ENCODE measurements around the gene CD109. TPM values are rescaled to one million over a fixed set of nuclear protein-coding genes. Genes with fewer than 3 reads are reported as not detected.

Gene CD109
- polyA plus RNA-seq, 1 donor from 2014 or later, result 0.07 TPM

DNA sequence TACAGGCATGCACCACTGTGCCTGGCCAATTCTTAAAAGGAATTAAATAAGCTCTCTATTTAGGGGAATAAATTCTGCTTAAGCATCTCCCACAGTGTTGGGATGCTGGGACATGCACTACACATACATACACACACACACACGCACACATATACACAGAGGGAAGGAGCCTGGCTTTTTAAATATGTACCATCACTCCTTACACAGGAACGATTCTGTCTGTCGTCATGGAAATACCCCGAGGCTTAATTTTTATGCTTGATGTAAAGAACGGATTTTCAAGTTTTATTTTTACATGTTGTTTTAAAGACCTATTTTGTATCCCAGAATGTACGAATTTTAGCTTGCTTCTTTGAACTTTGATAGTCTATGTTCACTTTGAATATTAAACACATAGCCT, 95.3 kb downstream of the CD109 start:
- H3K4me3 ChIP-seq (ENCODE audit: low read length), result no peak overlapping the region
- no peak for TF ChIP-seq MXI1 (conservative IDR thresholded peaks at IDR 0.05; ENCODE audit: poor library complexity, severe bottlenecking)
- no peak for TF ChIP-seq POLR2AphosphoS5 (IDR thresholded peaks at IDR 0.05)
- no peak for TF ChIP-seq RAD21 (conservative IDR thresholded peaks at IDR 0.05)
- TF ChIP-seq, protein P1, sequence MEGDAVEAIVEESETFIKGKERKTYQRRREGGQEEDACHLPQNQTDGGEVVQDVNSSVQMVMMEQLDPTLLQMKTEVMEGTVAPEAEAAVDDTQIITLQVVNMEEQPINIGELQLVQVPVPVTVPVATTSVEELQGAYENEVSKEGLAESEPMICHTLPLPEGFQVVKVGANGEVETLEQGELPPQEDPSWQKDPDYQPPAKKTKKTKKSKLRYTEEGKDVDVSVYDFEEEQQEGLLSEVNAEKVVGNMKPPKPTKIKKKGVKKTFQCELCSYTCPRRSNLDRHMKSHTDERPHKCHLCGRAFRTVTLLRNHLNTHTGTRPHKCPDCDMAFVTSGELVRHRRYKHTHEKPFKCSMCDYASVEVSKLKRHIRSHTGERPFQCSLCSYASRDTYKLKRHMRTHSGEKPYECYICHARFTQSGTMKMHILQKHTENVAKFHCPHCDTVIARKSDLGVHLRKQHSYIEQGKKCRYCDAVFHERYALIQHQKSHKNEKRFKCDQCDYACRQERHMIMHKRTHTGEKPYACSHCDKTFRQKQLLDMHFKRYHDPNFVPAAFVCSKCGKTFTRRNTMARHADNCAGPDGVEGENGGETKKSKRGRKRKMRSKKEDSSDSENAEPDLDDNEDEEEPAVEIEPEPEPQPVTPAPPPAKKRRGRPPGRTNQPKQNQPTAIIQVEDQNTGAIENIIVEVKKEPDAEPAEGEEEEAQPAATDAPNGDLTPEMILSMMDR (IDR thresholded peaks at IDR 0.05; ENCODE audit: poor library complexity, severe bottlenecking), result no peak
- TF ChIP-seq, protein P2, sequence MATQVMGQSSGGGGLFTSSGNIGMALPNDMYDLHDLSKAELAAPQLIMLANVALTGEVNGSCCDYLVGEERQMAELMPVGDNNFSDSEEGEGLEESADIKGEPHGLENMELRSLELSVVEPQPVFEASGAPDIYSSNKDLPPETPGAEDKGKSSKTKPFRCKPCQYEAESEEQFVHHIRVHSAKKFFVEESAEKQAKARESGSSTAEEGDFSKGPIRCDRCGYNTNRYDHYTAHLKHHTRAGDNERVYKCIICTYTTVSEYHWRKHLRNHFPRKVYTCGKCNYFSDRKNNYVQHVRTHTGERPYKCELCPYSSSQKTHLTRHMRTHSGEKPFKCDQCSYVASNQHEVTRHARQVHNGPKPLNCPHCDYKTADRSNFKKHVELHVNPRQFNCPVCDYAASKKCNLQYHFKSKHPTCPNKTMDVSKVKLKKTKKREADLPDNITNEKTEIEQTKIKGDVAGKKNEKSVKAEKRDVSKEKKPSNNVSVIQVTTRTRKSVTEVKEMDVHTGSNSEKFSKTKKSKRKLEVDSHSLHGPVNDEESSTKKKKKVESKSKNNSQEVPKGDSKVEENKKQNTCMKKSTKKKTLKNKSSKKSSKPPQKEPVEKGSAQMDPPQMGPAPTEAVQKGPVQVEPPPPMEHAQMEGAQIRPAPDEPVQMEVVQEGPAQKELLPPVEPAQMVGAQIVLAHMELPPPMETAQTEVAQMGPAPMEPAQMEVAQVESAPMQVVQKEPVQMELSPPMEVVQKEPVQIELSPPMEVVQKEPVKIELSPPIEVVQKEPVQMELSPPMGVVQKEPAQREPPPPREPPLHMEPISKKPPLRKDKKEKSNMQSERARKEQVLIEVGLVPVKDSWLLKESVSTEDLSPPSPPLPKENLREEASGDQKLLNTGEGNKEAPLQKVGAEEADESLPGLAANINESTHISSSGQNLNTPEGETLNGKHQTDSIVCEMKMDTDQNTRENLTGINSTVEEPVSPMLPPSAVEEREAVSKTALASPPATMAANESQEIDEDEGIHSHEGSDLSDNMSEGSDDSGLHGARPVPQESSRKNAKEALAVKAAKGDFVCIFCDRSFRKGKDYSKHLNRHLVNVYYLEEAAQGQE (IDR thresholded peaks at IDR 0.05; ENCODE audit: borderline replicate concordance), result no peak
- no peak for TF ChIP-seq EZH2 (IDR thresholded peaks at IDR 0.05; ENCODE audit: borderline replicate concordance, insufficient read depth, low read length, poor library complexity, severe bottlenecking)
- TF ChIP-seq SMC3 (conservative IDR thresholded peaks at IDR 0.05; ENCODE audit: poor library complexity), result no peak

DNA sequence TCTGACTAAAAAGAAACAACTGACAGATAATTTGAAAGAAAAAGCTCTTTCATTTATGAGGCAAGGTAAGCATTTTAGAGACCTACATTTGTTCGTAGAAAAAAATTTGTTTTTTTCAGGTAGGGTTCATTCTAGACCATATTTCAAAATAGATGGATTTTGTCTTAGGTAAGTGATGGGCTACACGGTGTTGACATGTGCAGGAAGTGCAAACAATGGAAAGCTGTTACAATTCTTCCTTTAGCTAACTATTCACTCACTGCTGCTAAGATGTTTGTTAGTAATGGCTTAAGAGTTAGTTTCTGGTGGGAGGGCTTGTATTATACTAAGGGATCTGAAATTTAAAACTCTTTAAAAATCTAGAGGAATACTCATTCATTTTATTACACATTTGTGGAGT, 96.7 kb downstream of the CD109 start:
- Histone ChIP-seq H3K27me3 (ENCODE audit: insufficient read depth, low read depth, low read length) (no peaks in the 10 kb centered on the region), H3K4me3 (ENCODE audit: low read length) (no peak overlapping the region), H3K4me2 (ENCODE audit: low read length) (no peak overlapping the region), H3F3A (ENCODE audit: insufficient read depth, low read length, poor library complexity, severe bottlenecking) (no peaks in the 10 kb centered on the region), H3K9ac (ENCODE audit: low read length) (no peak overlapping the region), H3K9me2 (ENCODE audit: insufficient read depth, low read length) (no peaks in the 10 kb centered on the region), H3K79me2 (replicated peaks; ENCODE audit: insufficient read depth, low read length) (no peaks in the 10 kb centered on the region), H4K20me1 (ENCODE audit: insufficient read depth) (no peaks in the 10 kb centered on the region), H2AFZ (ENCODE audit: low read depth, low read length) (no peak overlapping the region), H3K36me3 (ENCODE audit: insufficient read depth, low read length) (no peaks in the 10 kb centered on the region), H3K9me3 (ENCODE audit: low read length) (no peaks in the 10 kb centered on the region), H3K27ac (ENCODE audit: low read length) (no peak overlapping the region)
- TF ChIP-seq EP300 (conservative IDR thresholded peaks at IDR 0.05; ENCODE audit: poor library complexity, severe bottlenecking), result no peak
- TF ChIP-seq, protein P2 (IDR thresholded peaks at IDR 0.05; ENCODE audit: borderline replicate concordance), result no peak
- TF ChIP-seq EZH2 (IDR thresholded peaks at IDR 0.05; ENCODE audit: borderline replicate concordance, insufficient read depth, low read length, poor library complexity, severe bottlenecking), result no peak
- no peak for TF ChIP-seq RAD21 (conservative IDR thresholded peaks at IDR 0.05)
- TF ChIP-seq, protein P1 (IDR thresholded peaks at IDR 0.05; ENCODE audit: poor library complexity, severe bottlenecking), result no peak
- TF ChIP-seq TAF1 (IDR thresholded peaks at IDR 0.05; ENCODE audit: low read depth), result no peak
- TF ChIP-seq MXI1 (conservative IDR thresholded peaks at IDR 0.05; ENCODE audit: poor library complexity, severe bottlenecking), result no peak
- TF ChIP-seq POLR2AphosphoS5 (IDR thresholded peaks at IDR 0.05), result no peak
- TF ChIP-seq SMC3 (conservative IDR thresholded peaks at IDR 0.05; ENCODE audit: poor library complexity), result no peak

More for the DNA sequence above, 95.3 kb downstream of the CD109 start:
- Histone ChIP-seq H4K20me1 (ENCODE audit: insufficient read depth) (no peaks in the 10 kb centered on the region), H3K27me3 (ENCODE audit: insufficient read depth, low read depth, low read length) (no peaks in the 10 kb centered on the region), H3K79me2 (replicated peaks; ENCODE audit: insufficient read depth, low read length) (no peaks in the 10 kb centered on the region), H3K27ac (ENCODE audit: low read length) (no peak overlapping the region), H3K9me2 (ENCODE audit: insufficient read depth, low read length) (no peaks in the 10 kb centered on the region), H3K9me3 (ENCODE audit: low read length) (no peaks in the 10 kb centered on the region), H2AFZ (ENCODE audit: low read depth, low read length) (no peak overlapping the region), H3F3A (ENCODE audit: insufficient read depth, low read length, poor library complexity, severe bottlenecking) (no peaks in the 10 kb centered on the region), H3K36me3 (ENCODE audit: insufficient read depth, low read length) (no peaks in the 10 kb centered on the region), H3K9ac (ENCODE audit: low read length) (no peak overlapping the region), H3K4me2 (ENCODE audit: low read length) (no peak overlapping the region)
